Osteoblast (primary cell): ENCODE data around the gene SP140. TPM values are rescaled to one million over a fixed set of nuclear protein-coding genes. Genes with fewer than 3 reads are reported as not detected.

Experiments
- DNase-seq: peaks from one replicate; pipeline ENCODE4 v3.0.0; 2011; ENCODE audit warnings: low spot score, mixed read lengths; ENCODE audit not compliant: insufficient read length; ENCODE audit errors: missing footprints
- H2AFZ ChIP-seq: 2 replicates; pipeline ENCODE4 v1.6.0; 2011; ENCODE audit warnings: mild to moderate bottlenecking, low read length
- H3K27ac ChIP-seq: 2 replicates; pipeline ENCODE4 v1.5.1; 2011; ENCODE audit warnings: mild to moderate bottlenecking, low read depth, low read length, moderate library complexity
- H3K27me3 ChIP-seq: 2 replicates; pipeline ENCODE4 v1.6.0; 2012; ENCODE audit warnings: mild to moderate bottlenecking, control low read depth, inconsistent platforms, low read length, moderate library complexity; ENCODE audit not compliant: insufficient read depth
- H3K36me3 ChIP-seq: 2 replicates; pipeline ENCODE4 v1.5.1; 2011; ENCODE audit warnings: mild to moderate bottlenecking, low read length, control low read depth, moderate library complexity; ENCODE audit not compliant: insufficient read depth
- H3K4me1 ChIP-seq: 2 replicates; pipeline ENCODE4 v1.5.1; 2011; ENCODE audit warnings: mild to moderate bottlenecking, low read length, control low read depth, moderate library complexity; ENCODE audit not compliant: insufficient read depth
- H3K4me2 ChIP-seq: 2 replicates; pipeline ENCODE4 v1.6.0; 2011; ENCODE audit warnings: mild to moderate bottlenecking, low read length; ENCODE audit not compliant: insufficient read depth
- H3K4me3 ChIP-seq: fragments of 200-600 bp; sonication (generic); 3 replicates; pipeline ENCODE4 v1.5.1; 2012; ENCODE audit warnings: mild to moderate bottlenecking, low read length, inconsistent platforms; ENCODE audit not compliant: insufficient read depth
- H3K79me2 ChIP-seq: 2 replicates; pipeline ENCODE4 v1.6.0; 2012; ENCODE audit warnings: mild to moderate bottlenecking, low read length, control low read depth, inconsistent platforms; ENCODE audit not compliant: insufficient read depth
- H3K9me3 ChIP-seq: 2 replicates; pipeline ENCODE4 v1.5.1; 2011; ENCODE audit warnings: low read depth, low read length, control low read depth
- H4K20me1 ChIP-seq: 2 replicates; pipeline ENCODE4 v1.6.0; 2012; ENCODE audit warnings: mild to moderate bottlenecking, low read length, control low read depth; ENCODE audit not compliant: insufficient read depth
- total RNA-seq: library from RNA; depleted of rRNA; stranded (reverse); fragments of >200 nt; gene quantifications from 2 replicates; pipeline ENCODE4 v1.2.3, GENCODE V29; 2012
- TF ChIP-seq, protein P1 (sequence below): IDR thresholded peaks from 2 replicates; pipeline ENCODE4 v1.5.1; 2011; ENCODE audit warnings: mild to moderate bottlenecking, low read depth, low read length, moderate library complexity; ENCODE audit errors: extremely low read depth

The SP140 gene
- total RNA-seq, 1 donor = 0.36 TPM

GRCh38 chr2:230246206-230246605 is 20.7 kb downstream of the SP140 start:
- H3K36me3 ChIP-seq = no peaks in the 10 kb centered on the region
- H3K4me3 ChIP-seq = no peak overlapping the region
- H3K4me2 ChIP-seq = no peak overlapping the region
- no peak for DNase-seq
- no peak overlapping the region for H3K27ac ChIP-seq
- no peaks in the 10 kb centered on the region for H3K4me1 ChIP-seq
- no peaks in the 10 kb centered on the region for H3K79me2 ChIP-seq
- H3K27me3 ChIP-seq = peaks cover 5% of the 10 kb centered on the region
- H3K9me3 ChIP-seq = no peaks in the 10 kb centered on the region
- TF ChIP-seq, protein P1, sequence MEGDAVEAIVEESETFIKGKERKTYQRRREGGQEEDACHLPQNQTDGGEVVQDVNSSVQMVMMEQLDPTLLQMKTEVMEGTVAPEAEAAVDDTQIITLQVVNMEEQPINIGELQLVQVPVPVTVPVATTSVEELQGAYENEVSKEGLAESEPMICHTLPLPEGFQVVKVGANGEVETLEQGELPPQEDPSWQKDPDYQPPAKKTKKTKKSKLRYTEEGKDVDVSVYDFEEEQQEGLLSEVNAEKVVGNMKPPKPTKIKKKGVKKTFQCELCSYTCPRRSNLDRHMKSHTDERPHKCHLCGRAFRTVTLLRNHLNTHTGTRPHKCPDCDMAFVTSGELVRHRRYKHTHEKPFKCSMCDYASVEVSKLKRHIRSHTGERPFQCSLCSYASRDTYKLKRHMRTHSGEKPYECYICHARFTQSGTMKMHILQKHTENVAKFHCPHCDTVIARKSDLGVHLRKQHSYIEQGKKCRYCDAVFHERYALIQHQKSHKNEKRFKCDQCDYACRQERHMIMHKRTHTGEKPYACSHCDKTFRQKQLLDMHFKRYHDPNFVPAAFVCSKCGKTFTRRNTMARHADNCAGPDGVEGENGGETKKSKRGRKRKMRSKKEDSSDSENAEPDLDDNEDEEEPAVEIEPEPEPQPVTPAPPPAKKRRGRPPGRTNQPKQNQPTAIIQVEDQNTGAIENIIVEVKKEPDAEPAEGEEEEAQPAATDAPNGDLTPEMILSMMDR = no peak
- no peak overlapping the region for H2AFZ ChIP-seq
- H4K20me1 ChIP-seq = no peaks in the 10 kb centered on the region

- no peak overlapping the region for H2AFZ ChIP-seq
- H3K36me3 ChIP-seq = no peaks in the 10 kb centered on the region
- H3K4me3 ChIP-seq = no peak overlapping the region
- H3K4me2 ChIP-seq = no peak overlapping the region
- no peaks in the 10 kb centered on the region for H3K9me3 ChIP-seq
- H3K27ac ChIP-seq = no peak overlapping the region
- no peaks in the 10 kb centered on the region for H3K79me2 ChIP-seq
- no peaks in the 10 kb centered on the region for H3K4me1 ChIP-seq
- TF ChIP-seq, protein P1 = no peak
- peaks cover 9% of the 10 kb centered on the region for H3K27me3 ChIP-seq
- DNase-seq = no peak
- no peaks in the 10 kb centered on the region for H4K20me1 ChIP-seq
Observed at GRCh38 chr2:230250231-230250630, 24.7 kb downstream of the SP140 start.

GRCh38 chr2:230254152-230254881 is 28.8 kb downstream of the SP140 start:
- Histone ChIP-seq H3K4me1 (no peaks in the 10 kb centered on the region), H4K20me1 (no peaks in the 10 kb centered on the region), H2AFZ (no peak overlapping the region), H3K4me2 (no peak overlapping the region), H3K36me3 (no peaks in the 10 kb centered on the region), H3K79me2 (no peaks in the 10 kb centered on the region), H3K9me3 (no peaks in the 10 kb centered on the region), H3K27me3 (peaks cover 7% of the 10 kb centered on the region), H3K4me3 (no peak overlapping the region), H3K27ac (no peak overlapping the region)
- DNase-seq = no peak
- TF ChIP-seq, protein P1 = no peak

DNA sequence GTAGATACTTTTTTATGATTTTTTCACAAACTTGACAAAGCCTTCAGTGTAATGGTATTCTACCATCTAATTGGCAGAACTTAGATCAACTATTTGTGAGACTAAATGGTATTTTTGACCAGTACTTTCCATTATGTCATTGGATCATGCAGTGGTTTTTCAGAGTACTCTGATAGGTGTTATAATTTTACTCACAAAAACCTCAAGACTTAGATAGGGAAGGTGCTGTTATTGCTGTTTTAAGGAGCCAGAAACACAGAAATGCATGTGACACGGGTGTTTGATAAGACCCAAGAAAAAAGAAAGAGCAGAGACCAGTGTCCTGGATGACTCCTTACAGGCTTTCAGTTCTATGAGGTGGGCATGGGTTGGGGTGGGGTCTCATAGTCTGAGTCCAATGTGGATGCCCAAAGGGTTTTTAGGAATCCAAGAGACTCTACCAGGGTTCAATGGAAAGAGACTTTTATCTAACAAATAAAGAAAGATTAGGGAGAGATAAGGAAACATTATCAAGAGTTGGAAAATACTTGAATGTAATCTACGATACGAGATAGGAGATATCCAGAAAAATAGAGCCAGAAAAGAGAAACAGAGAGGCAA is 31.3 kb downstream of the SP140 start:
- H3K4me3 ChIP-seq = no peak overlapping the region
- no peak overlapping the region for H2AFZ ChIP-seq
- no peaks in the 10 kb centered on the region for H3K79me2 ChIP-seq
- peaks cover under 1% of the 10 kb centered on the region for H3K27me3 ChIP-seq
- H3K4me1 ChIP-seq = no peaks in the 10 kb centered on the region
- H3K9me3 ChIP-seq = no peaks in the 10 kb centered on the region
- TF ChIP-seq, protein P1 = no peak
- no peak overlapping the region for H3K27ac ChIP-seq
- no peak for DNase-seq
- no peak overlapping the region for H3K4me2 ChIP-seq
- no peaks in the 10 kb centered on the region for H3K36me3 ChIP-seq
- H4K20me1 ChIP-seq = no peaks in the 10 kb centered on the region
